ENCODE data around the gene TCF21.
"Not testable (repeated sequence)": the region's sequence is repeated elsewhere in the genome, so short reads cannot be mapped to it uniquely, and the experiment has no call there.

TCF21 gene

DNA sequence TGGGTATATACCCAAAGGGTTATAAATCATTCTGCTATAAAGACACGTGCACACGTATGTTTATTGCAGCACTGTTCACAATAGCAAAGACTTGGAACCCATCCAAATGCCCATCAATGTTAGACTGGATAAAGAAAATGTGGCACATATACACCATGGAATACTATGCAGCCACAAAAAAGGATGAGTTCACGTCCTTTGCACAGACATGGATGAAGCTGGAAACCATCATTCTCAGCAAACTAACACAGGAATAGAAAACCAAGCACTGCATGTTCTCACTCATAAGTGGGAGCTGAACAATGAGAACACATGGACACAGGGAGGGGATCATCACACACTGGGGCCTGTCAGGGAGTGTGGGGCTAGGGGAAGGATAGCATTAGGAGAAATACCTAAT is 47.4 kb downstream of the TCF21 start:
- not testable (repeated sequence) for DNase-seq

DNA sequence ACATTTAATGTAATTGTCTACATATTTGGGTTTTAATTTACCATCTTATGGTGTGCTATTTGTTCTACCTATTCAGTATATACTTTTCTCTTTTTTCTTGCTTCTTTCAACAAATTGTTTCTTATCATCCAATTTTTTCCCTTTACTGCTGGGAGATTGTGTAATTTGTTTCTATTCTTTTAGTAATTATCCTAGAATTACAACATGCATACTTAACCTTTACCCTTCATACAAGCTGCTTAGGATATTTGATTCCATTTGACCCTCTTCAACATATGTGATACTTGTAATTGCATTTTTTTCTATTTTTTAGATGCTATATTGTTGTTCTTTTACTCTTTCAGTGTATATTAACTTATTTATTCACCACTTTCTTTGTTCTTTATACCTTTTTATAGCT is 49.0 kb downstream of the TCF21 start:
- DNase-seq: no peak

DNA sequence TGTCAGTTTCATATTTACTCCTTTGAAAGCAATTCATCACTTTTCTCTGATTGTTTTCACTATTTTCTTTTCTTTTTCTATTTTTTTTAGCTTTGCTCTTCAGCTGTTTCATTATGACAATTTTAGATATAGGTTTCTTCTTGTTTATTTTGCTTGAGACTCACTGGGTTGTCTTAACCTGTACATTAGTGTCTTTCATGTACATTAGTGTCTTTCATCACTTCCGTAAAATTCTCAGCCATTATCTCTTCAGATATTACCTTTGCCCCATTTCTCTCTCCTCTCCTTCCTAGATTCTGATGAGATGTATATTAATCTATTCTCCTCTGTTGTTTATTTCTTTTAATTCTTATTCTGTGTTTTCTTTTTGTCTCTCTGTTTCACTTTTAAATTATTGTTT is 49.6 kb downstream of the TCF21 start:
- no peak for DNase-seq

DNA sequence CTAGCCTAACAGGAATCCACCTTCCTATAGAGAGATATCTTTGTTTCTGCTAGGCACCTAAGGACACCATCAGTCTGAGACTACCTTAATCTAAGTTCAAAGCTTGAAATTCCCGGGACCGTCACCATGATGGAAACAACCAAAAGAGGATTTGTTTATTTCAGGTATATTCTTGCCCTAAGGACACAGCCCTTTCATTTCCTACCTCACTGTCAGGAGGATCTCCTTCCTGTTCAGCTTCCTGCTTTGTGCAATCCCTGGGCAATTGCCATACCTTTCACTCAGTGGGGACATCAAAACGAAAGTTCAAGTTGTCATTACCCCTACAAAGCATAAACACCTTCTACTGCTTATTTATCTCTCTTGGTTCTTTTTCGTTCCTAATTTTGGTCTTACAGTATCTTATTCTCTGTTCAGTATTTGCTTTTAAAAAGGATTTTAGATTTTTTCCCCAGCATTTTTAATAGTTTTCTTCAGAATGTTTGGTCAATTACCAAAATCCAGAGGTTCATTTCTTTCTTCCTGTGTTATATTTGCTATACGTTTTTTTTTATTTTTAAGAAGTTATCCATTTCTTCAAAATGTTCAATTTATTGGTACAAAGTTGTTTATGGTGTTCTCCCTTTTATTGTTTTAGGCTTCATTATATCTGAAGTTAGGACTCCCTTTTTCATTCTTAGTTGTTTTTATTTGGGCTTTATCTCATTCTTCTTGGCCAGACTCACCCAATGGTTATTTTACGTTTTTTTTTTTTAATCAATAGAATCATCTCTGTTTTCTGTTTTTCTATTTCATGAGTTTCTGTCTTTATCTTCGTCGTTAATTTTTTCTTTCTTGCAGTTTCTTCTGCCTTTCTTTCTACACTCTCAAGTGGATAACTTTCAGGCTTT is 51.1 kb downstream of the TCF21 start:
- no peak for DNase-seq

All from activated CD4-positive, CD25-positive, alpha-beta regulatory T cell (primary cell).